Measurements from ENCODE around the gene CHIT1. TPM values are rescaled to one million over a fixed set of nuclear protein-coding genes. Genes with fewer than 3 reads are reported as not detected.

CHIT1 gene
- total and polyA plus RNA-seq, 2 experiments from 2014 or later = 0.07 to 0.47 TPM

DNA sequence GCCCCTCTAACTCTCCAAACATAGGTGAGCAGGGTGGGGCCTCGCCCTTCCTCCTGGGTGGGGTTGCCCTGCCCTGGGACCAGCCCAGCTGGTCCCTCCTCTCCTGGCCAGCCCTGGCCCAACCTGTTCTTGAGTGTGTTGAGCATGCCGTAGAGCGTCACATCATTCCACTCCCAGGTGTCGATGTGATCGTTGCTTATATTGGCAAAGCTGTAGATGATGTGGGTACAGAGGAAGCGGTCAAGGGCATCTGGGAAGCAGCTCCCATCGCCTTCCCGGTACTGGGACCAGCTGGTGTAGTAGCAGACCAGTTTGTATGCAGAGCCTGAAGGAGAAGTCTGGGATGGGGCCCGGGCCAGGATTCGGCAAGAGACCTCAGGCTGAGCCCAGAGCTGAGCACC, 44.4 kb downstream of the CHIT1 start (continued):
- no peak for TF ChIP-seq CREB1 (CRISPR knock-in tag; IDR thresholded peaks at IDR 0.05; ENCODE audit: low read depth)
- TF ChIP-seq STAT1 (IDR thresholded peaks at IDR 0.05; ENCODE audit: unreplicated experiment) = no peak

DNA sequence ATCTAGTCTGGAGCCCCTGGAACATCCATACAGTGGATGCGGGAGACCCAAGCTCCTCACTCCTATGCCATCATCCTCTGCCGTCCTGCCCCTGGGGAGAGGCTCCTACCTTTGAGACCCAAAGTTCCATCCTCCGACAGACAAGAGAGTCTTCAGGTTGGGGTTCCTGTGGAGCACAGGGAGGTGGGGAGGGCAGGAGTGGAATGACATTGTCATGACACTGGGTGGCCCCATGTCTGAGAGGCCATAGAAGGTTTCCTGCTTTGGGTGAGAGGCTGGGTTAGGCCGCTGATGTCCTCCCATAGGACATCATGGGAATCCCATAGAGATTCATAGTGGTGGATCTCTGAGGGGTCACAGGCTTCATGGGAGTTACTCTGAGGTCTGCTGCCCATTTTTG, 45.0 kb downstream of the CHIT1 start:
- no peaks in the 10 kb centered on the region for H3K9me3 Mint-ChIP-seq
- H3F3A ChIP-seq (replicated peaks; ENCODE audit: low read depth) = no peaks in the 10 kb centered on the region
- no peaks in the 10 kb centered on the region for H4K20me1 ChIP-seq (replicated peaks; ENCODE audit: insufficient read depth)
- peaks cover 3% of the 10 kb centered on the region for H3K27me3 Mint-ChIP-seq (ENCODE audit: insufficient read depth, low read depth, poor library complexity)
- H3K79me2 ChIP-seq (replicated peaks; ENCODE audit: insufficient read depth) = no peaks in the 10 kb centered on the region
- no peak overlapping the region for H3K4me3 Mint-ChIP-seq
- no peak overlapping the region for H3K27ac ChIP-seq (ENCODE audit: low read depth)
- no peak overlapping the region for H3K4me3 ChIP-seq
- no peak for ATAC-seq
- no peaks in the 10 kb centered on the region for H3K27me3 ChIP-seq (ENCODE audit: insufficient read depth)
- H3K27ac Mint-ChIP-seq = no peak overlapping the region
- H3K4me1 ChIP-seq (ENCODE audit: insufficient read depth) = peaks cover 17% of the 10 kb centered on the region
- no peak overlapping the region for H3K4me2 ChIP-seq
- H3K9me2 ChIP-seq (ENCODE audit: insufficient read depth) = 0 out of 2 replicates have a peak, but pooled peaks cover 5% of the 10 kb centered on the region
- no peaks in the 10 kb centered on the region for H3K36me3 Mint-ChIP-seq (ENCODE audit: low read depth)
- DNase-seq (ENCODE audit: low spot score) = no peak
- H3K36me3 ChIP-seq (ENCODE audit: insufficient read depth) = no peaks in the 10 kb centered on the region
- peaks cover 33% of the 10 kb centered on the region for H3K4me1 Mint-ChIP-seq
- H2AFZ ChIP-seq = no peak overlapping the region
- TF ChIP-seq, protein P1, sequence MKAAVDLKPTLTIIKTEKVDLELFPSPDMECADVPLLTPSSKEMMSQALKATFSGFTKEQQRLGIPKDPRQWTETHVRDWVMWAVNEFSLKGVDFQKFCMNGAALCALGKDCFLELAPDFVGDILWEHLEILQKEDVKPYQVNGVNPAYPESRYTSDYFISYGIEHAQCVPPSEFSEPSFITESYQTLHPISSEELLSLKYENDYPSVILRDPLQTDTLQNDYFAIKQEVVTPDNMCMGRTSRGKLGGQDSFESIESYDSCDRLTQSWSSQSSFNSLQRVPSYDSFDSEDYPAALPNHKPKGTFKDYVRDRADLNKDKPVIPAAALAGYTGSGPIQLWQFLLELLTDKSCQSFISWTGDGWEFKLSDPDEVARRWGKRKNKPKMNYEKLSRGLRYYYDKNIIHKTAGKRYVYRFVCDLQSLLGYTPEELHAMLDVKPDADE (IDR thresholded peaks at IDR 0.05) = no peak
- TF ChIP-seq NANOG (IDR thresholded peaks at IDR 0.05; ENCODE audit: borderline replicate concordance) = no peak

DNA sequence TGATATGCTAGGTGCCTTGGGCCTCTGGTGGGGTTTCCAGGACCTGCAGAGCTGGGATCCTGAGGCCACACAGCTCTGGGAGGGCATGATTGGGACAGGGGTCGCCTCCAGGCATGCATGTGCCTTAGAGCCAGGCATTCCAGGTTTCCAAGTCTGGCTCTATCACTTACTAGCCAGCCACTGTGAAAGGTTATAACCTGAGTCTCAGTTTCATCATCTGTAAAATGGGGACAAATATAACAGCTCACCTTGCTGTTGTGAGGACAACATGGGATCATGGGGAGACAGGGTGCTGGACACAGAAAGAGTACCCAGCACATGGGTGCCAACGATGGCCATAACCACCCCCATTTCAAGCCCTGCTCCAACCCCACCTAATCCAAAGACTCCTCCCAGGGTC, 45.6 kb downstream of the CHIT1 start:
- Mint-ChIP-seq H3K9me3 (no peaks in the 10 kb centered on the region), H3K27ac (no peak overlapping the region), H3K27me3 (ENCODE audit: insufficient read depth, low read depth, poor library complexity) (peaks cover 6% of the 10 kb centered on the region), H3K4me1 (peaks cover 34% of the 10 kb centered on the region), H3K4me3 (no peak overlapping the region), H3K36me3 (ENCODE audit: low read depth) (no peaks in the 10 kb centered on the region)
- 0 out of 2 replicates have a peak, but pooled peaks cover 5% of the 10 kb centered on the region for H3K9me2 ChIP-seq (ENCODE audit: insufficient read depth)
- H3K4me3 ChIP-seq = no peak overlapping the region
- H3F3A ChIP-seq (replicated peaks; ENCODE audit: low read depth) = no peaks in the 10 kb centered on the region
- DNase-seq (ENCODE audit: low spot score) (no peak), ATAC-seq (no peak)
- H3K27me3 ChIP-seq (ENCODE audit: insufficient read depth) = no peaks in the 10 kb centered on the region
- no peak overlapping the region for H2AFZ ChIP-seq
- no peaks in the 10 kb centered on the region for H3K36me3 ChIP-seq (ENCODE audit: insufficient read depth)
- peaks cover 17% of the 10 kb centered on the region for H3K4me1 ChIP-seq (ENCODE audit: insufficient read depth)
- H4K20me1 ChIP-seq (replicated peaks; ENCODE audit: insufficient read depth) = no peaks in the 10 kb centered on the region
- H3K79me2 ChIP-seq (replicated peaks; ENCODE audit: insufficient read depth) = no peaks in the 10 kb centered on the region
- no peak overlapping the region for H3K4me2 ChIP-seq
- no peak overlapping the region for H3K27ac ChIP-seq (ENCODE audit: low read depth)
- no peak for TF ChIP-seq POLR2AphosphoS5 (IDR thresholded peaks at IDR 0.05; ENCODE audit: low read depth)
- TF ChIP-seq, protein P1 (IDR thresholded peaks at IDR 0.05) = no peak
- TF ChIP-seq EZH2 (IDR thresholded peaks at IDR 0.05; ENCODE audit: low read depth, unreplicated experiment) = no peak
- TF ChIP-seq ZNF114 (CRISPR knock-in tag; IDR thresholded peaks at IDR 0.05) = no peak
- TF ChIP-seq, protein P2, sequence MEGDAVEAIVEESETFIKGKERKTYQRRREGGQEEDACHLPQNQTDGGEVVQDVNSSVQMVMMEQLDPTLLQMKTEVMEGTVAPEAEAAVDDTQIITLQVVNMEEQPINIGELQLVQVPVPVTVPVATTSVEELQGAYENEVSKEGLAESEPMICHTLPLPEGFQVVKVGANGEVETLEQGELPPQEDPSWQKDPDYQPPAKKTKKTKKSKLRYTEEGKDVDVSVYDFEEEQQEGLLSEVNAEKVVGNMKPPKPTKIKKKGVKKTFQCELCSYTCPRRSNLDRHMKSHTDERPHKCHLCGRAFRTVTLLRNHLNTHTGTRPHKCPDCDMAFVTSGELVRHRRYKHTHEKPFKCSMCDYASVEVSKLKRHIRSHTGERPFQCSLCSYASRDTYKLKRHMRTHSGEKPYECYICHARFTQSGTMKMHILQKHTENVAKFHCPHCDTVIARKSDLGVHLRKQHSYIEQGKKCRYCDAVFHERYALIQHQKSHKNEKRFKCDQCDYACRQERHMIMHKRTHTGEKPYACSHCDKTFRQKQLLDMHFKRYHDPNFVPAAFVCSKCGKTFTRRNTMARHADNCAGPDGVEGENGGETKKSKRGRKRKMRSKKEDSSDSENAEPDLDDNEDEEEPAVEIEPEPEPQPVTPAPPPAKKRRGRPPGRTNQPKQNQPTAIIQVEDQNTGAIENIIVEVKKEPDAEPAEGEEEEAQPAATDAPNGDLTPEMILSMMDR (conservative IDR thresholded peaks at IDR 0.05; ENCODE audit: low read depth in 2 of 2) = no peak
- TF ChIP-seq ZNF331 (CRISPR knock-in tag; IDR thresholded peaks at IDR 0.05; ENCODE audit: low read depth) = no peak
- TF ChIP-seq, protein P3, sequence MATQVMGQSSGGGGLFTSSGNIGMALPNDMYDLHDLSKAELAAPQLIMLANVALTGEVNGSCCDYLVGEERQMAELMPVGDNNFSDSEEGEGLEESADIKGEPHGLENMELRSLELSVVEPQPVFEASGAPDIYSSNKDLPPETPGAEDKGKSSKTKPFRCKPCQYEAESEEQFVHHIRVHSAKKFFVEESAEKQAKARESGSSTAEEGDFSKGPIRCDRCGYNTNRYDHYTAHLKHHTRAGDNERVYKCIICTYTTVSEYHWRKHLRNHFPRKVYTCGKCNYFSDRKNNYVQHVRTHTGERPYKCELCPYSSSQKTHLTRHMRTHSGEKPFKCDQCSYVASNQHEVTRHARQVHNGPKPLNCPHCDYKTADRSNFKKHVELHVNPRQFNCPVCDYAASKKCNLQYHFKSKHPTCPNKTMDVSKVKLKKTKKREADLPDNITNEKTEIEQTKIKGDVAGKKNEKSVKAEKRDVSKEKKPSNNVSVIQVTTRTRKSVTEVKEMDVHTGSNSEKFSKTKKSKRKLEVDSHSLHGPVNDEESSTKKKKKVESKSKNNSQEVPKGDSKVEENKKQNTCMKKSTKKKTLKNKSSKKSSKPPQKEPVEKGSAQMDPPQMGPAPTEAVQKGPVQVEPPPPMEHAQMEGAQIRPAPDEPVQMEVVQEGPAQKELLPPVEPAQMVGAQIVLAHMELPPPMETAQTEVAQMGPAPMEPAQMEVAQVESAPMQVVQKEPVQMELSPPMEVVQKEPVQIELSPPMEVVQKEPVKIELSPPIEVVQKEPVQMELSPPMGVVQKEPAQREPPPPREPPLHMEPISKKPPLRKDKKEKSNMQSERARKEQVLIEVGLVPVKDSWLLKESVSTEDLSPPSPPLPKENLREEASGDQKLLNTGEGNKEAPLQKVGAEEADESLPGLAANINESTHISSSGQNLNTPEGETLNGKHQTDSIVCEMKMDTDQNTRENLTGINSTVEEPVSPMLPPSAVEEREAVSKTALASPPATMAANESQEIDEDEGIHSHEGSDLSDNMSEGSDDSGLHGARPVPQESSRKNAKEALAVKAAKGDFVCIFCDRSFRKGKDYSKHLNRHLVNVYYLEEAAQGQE (IDR thresholded peaks at IDR 0.05; ENCODE audit: unreplicated experiment) = no peak
- no peak for TF ChIP-seq JUNB (IDR thresholded peaks at IDR 0.05; ENCODE audit: unreplicated experiment)
- no peak for TF ChIP-seq NANOG (IDR thresholded peaks at IDR 0.05; ENCODE audit: borderline replicate concordance)
- TF ChIP-seq CREB1 (CRISPR knock-in tag; IDR thresholded peaks at IDR 0.05; ENCODE audit: low read depth) = no peak
- TF ChIP-seq EZH2phosphoT487 (IDR thresholded peaks at IDR 0.05; ENCODE audit: unreplicated experiment) = no peak
